Fibroblast of gingiva (primary cell): ENCODE data around the gene AMPH.

Source experiments
- DNase-seq: peaks from one replicate; pipeline ENCODE4 v3.0.0-alpha.2; 2011; ENCODE audit warnings: low read depth

AMPH gene

DNA sequence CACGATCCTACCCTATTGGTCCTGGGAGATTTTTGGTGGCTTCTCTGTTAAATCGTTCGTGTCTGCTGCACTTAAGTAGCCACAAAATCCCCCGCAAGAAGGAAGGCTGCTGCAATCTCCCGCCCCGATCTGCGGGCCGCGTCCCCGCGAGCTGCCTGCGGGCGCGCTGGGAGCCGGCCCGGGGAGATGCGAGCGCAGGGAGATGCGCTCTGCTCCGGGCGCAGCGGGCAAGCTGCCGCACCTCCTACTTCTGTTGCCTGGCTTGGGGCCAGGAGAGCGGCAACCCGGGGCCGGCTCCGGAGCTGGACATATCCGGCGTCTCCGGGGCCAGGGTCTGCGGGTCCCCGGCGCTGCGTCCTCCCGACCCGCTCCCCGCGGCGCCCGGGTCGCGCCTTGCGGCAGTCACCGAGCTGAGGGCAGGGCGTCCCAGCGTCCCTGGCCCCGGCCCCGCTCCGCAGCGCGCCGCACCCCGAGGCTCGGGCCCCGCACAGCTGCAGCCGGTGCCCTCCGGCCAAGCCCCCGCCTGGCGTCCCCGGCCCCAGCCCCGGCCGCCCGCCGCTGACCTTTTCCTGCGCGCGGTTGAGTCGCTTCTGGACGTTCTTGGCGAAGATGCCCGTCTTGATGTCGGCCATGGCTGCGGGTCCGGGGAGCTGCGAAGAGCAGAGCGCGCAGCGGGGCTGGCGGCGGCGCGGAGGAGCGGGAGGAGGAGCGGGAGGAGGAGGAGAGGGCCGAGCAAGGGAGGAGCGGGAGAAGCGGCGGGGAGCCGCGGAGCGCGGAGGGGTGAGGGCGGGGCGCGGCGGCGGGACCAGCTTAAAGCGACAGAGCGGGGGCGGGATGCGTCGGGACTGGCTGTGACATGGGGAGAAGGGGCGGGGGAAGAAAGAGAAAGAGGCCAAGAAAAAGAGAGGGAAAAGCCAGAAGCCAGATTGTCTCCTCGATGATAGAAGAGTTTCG lies at the start of gene AMPH:
AMPH (minus strand) TSS at position 654 of the 954 bp plus-strand sequence; CDS start at position 632, 22 bp downstream.
- DNase-seq, result peak; percentile 69

GRCh38 chr7:38679419-38679818 lies 48.2 kb upstream of the AMPH start:
- peak; percentile 26 for DNase-seq

DNA sequence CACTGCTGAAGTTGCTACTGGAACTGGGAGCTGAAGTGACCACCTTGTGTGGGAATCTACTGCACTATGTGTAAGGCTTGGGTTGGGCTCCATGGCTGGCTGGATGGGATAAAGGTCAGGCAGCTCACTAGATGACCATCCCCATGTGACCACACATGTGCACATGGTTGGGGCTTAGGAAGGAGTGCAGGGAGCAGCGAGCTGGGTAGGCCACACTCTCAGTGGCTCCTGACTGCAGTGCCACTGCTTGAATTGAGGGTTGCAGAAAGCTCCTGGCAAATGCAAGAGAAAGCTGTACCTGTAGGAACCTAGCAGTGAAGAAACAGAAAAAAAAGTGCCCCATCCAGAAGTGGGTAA lies 47.5 kb upstream of the AMPH start:
- DNase-seq, result no peak

GRCh38 chr7:38677981-38678697 lies 47.0 kb upstream of the AMPH start:
- DNase-seq, result no peak

GRCh38 chr7:38675494-38676106 lies 44.4 kb upstream of the AMPH start:
- no peak for DNase-seq

GRCh38 chr7:38674513-38674912 lies 43.3 kb upstream of the AMPH start:
- DNase-seq, result no peak

DNA sequence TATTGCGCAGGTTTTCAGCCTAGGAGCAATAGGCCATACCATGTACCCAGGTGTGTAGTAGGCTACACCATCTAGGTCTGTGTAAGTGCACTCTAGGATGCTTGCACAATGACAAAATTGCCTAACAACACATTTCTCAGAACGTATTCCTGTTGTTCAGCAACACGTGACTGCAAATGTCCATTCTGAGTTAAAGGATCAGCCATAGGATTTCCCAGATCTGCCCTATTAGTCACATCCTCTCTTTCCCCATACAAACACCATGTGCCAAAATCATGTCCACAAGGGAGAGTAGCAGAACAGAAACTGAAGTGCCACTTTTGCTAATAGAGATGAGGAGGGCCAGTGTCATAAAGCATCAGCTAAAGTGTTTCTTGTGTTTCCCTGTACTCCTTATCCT lies 42.6 kb upstream of the AMPH start:
- peak; percentile 94 for DNase-seq

- DNase-seq, result no peak
Measured at GRCh38 chr7:38671911-38672905, 41.0 kb upstream of the AMPH start.

- peak; percentile 40 for DNase-seq
Measured at GRCh38 chr7:38669965-38670520, 38.9 kb upstream of the AMPH start.

DNA sequence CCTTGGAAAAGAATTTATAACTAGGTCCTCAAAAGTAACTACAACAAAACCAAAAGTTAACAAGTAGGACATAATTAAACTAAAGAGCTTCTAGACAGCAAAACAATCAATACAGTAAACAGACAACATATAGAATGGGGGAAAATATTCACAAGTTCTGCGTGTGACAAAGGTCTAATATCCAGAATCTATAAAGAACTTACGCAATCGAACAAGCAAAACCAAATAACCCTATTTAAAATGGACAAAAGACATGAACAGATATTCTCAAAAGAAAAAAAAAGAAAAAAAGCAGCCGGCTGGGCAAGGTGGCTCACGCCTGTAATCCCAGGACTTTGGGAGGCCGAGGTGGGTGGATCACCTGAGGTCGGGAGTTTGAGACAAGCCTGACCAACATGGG lies 33.8 kb upstream of the AMPH start:
- no peak for DNase-seq

DNA sequence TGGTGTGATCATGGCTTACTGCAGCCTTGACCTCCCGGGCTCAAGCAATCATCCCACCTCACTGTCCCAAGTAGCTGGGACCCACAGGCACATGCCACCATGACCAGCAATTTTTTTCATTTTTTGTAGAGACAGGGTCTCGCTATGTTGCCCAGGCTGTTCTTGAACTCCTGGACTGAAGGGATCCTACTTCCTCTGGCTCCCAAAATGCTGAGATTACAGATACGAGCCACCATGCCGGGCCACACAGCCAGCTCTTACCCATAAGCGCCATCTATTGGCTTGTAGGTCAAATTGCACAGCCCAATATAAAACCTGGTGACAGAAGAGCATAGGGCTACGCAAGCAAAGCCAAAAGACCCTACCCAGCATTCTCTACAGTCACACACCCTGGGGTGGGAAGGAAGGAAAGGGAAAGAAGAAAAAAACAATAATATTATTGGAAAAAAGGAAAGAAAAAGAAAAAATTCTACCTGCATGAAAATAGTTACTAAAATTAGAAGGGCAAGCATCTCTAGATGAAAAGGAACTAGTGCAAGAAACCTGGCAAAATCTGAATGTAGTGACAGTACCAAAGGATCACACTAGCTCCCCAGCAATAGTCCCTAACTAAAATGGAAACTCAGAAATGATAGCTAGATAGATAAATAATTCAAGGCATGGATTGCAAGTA lies 29.4 kb upstream of the AMPH start:
- DNase-seq, result peak; percentile 51

GRCh38 chr7:38659931-38660330 lies 28.8 kb upstream of the AMPH start:
- DNase-seq, result no peak

DNA sequence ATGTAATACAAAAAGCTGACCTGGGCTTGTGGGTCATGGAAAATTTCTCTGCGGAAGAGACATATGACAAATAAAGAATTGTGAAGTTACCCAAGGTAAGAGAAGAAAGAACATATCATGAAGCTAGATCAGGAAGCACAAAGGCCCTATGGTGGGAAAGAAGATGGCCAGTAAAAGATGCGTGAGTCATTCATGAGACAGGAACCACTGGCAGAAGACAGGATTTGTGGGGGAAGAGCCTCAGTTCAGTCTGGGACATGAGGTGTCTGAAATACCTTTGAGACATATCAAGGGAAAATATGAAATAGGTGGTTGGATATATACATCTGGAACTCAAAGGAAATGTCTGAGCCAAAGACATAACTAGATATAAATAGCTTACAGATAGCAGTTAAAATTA lies 27.7 kb upstream of the AMPH start:
- no peak for DNase-seq

DNA sequence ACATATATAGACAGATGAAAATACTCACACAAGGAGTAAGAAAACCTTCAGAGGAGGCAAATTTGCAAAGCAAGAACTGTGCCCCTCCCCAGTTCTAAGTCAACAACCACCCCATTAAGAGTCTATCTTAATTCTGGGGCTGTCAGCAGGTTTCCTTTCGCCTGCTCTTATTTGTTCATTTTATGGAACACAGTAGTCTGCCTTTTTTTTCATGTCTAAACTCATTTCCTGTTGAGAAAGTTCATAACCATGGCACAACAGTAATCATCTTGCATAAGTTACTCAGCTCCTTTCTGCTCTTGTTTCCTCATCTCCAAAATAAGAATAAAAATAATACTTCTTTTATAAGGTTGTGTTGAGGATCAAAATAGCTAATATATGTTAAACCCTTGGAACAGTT lies 25.8 kb upstream of the AMPH start:
- peak; percentile 13 for DNase-seq

GRCh38 chr7:38655833-38656774 lies 24.9 kb upstream of the AMPH start:
- no peak for DNase-seq

- DNase-seq, result no peak
Measured at GRCh38 chr7:38637957-38638356, 6.8 kb upstream of the AMPH start.

GRCh38 chr7:38632411-38632810 lies 1.2 kb upstream of the AMPH start:
- DNase-seq, result no peak

DNA sequence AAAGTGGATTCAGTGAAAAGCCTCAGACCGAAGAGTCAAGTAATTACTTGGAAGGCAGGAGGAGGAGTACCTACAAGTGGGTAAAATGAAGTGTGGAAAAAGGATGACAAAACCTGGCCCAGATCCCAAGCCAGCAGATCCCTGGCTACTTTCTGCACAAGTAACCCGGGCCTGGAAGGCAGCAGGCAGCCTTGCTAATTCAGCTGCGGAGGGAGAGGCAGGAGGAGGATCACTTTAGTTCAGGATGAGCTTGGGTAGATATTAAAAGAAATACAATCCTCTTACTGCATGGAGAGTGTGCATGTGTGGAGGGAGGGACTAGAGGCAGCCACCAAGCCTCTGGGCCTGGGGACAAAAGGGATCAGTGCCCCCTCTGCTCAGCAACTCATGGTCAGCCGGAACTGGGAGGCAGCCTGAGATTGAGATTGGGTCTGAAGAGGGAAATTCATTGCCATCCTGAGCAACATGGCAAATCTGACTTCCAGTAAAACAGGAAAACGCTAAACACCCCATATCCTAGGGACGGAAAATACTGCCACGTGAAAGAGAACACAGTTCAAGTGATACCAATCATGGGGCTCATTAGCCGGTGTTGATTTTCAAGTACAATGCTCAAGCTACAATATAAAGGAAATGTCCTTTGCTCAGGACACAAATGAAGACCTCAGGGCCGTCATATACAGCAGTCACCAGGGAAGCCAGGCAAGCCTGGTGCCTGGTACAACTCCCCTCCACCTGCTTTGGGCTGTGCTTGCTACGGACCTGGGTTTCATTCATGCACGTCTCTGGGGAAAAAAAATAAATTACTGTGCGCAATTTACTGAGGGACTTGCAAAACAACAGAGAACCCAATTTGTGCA lies 1.3 kb downstream of the AMPH start:
- no peak for DNase-seq
